SU-DHL-6 (cell line): Measurements from ENCODE around the gene ADAMTS7.

Experiments
- CTCF ChIP-seq: fragments of 200-600 bp; sonication (generic); IDR thresholded peaks from one replicate; pipeline ENCODE4 v1.5.1; 2017; ENCODE audit warnings: antibody characterized with exemption, mild to moderate bottlenecking, low read length, moderate library complexity; ENCODE audit not compliant: insufficient read depth, poor library complexity, severe bottlenecking
- EZH2phosphoT487 ChIP-seq: fragments of 200-600 bp; sonication (generic), shearing (Covaris generic); conservative IDR thresholded peaks from 2 replicates; pipeline ENCODE4 v1.6.1; 2018; ENCODE audit warnings: mild to moderate bottlenecking, antibody characterized with exemption, low read length, moderate library complexity, mixed read lengths

GRCh38 chr15:78790027-78790426 is 21.2 kb downstream of the ADAMTS7 start:
- TF ChIP-seq CTCF, result no peak
- no peak for TF ChIP-seq EZH2phosphoT487
